Mesodermal cell (in vitro differentiated cells): ENCODE data around the gene ELAC1.
"Not testable (repeated sequence)": the region's sequence is repeated elsewhere in the genome, so short reads cannot be mapped to it uniquely, and the experiment has no call there.

ENCODE experiments used
- H3K27ac ChIP-seq: 2 replicates; pipeline ENCODE4 v1.7.0; 2013; ENCODE audit warnings: mild to moderate bottlenecking, low read depth, low read length, moderate library complexity; ENCODE audit not compliant: severe bottlenecking
- H3K36me3 ChIP-seq: 2 replicates; pipeline ENCODE4 v1.7.1; 2013; ENCODE audit warnings: mild to moderate bottlenecking, low read length, moderate library complexity; ENCODE audit not compliant: control insufficient read depth, insufficient read depth
- H3K4me1 ChIP-seq: one replicate; pipeline ENCODE4 v1.7.1; 2013; ENCODE audit warnings: mild to moderate bottlenecking, low read length; ENCODE audit not compliant: insufficient read depth, control insufficient read depth, poor library complexity, severe bottlenecking
- H3K4me3 ChIP-seq: 2 replicates; pipeline ENCODE4 v1.7.0; 2013; ENCODE audit warnings: low read length, control low read depth, mild to moderate bottlenecking; ENCODE audit not compliant: insufficient read depth, poor library complexity, severe bottlenecking; ENCODE audit errors: extremely low read depth
- H3K9me3 ChIP-seq: 2 replicates; pipeline ENCODE4 v1.7.1; 2013; ENCODE audit warnings: mild to moderate bottlenecking, low read length, moderate library complexity; ENCODE audit not compliant: control insufficient read depth
- WGBS, 2 experiments: methylation state at CpG; one replicate each; pipeline ENCODE4 v1.1.5; 2013; ENCODE audit warnings: missing lambda C conversion rate in 2 of 2; ENCODE audit not compliant: insufficient coverage in 2 of 2; 5-methylcytosine and 5-hydroxymethylcytosine counted together

The ELAC1 gene

GRCh38 chr18:50972404-50972803 lies 4.6 kb downstream of the ELAC1 start:
- 91 to 100% methylated on average over 1 to 2 of the region's 5 CpGs for WGBS, 2 experiments
- peaks cover 15% of the 10 kb centered on the region for H3K9me3 ChIP-seq
- peaks cover 30% of the 10 kb centered on the region for H3K36me3 ChIP-seq
- H3K4me3 ChIP-seq, H3K4me1 ChIP-seq, H3K27ac ChIP-seq: not testable (repeated sequence)

DNA sequence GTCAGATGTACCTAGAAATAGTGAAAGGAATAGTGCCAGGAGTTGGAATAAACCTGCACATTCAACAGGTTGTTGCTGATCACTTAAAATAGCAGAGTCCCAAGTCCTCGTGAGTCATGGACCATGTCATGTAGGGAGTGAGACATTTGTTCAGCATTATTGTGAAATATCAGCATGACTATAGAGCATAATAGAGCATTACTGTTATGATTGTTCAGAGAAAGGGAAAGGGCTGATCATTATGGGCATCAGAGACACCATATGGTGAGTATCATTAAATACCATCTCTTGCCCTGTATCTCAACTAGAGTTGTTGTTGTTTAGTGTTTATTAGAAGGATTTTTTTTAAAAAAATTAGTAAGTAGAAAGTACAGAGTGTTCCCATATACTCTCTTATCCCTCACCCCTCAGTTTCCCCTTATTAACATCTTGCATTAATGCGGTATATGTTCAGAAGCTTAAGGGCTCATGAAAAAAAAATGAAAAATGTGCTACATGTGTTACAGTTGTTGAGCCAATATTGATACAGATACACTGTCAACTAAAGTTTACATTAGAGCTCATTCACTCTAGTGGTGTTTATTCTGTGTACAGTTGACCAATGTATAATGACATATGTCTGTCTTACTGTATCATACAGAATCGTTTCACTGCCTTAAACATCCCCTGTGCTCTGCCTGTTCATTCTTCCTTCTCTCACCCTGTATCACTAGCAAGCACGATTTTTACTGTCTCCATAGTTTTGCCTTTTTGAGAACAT lies 5.7 kb downstream of the ELAC1 start:
- H3K27ac ChIP-seq = no peak overlapping the region
- H3K4me3 ChIP-seq = no peak overlapping the region
- peaks cover 8% of the 10 kb centered on the region for H3K4me1 ChIP-seq
- 81 to 100% methylated on average over 1 to 3 of the region's 4 CpGs for WGBS, 2 experiments
- H3K36me3 ChIP-seq = peaks cover 42% of the 10 kb centered on the region
- H3K9me3 ChIP-seq = peaks cover 18% of the 10 kb centered on the region

DNA sequence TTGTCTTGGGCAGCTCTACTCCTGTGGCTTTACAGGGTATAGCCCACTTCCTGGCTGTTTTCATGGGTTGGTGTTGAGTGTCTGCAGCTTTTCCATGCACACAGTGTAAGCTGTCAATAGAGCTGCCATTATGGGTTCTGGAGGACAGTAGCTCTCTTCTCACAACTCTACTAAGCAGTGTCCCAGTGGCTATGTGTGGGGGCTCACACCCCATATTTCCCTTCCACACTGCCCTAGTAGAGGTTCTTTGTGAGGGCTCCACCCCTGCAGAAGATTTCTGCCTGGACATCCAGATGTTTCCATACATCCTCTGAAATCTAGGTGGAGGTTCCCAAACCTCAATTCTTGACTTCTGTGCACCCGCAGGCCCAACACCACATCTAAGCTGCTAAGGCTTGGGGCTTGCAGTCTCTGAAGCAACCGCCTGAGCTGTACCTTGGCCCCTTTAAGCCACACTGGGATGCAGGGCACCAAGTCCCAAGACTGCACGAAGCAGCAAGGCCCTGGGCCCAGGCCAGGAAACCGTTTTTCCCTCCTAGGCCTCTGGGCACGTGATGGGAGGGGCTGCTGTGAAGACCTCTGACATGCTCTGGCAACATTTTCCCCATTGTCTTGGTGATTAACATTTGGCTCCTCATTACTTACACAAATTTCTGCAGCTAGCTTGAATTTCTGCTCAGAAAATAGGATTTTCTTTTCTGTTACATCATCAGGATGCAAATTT lies 9.4 kb downstream of the ELAC1 start:
- WGBS, 2 experiments = 88 to 91% methylated on average over 5 of the region's 5 CpGs
- H3K36me3 ChIP-seq = peaks cover 61% of the 10 kb centered on the region

DNA sequence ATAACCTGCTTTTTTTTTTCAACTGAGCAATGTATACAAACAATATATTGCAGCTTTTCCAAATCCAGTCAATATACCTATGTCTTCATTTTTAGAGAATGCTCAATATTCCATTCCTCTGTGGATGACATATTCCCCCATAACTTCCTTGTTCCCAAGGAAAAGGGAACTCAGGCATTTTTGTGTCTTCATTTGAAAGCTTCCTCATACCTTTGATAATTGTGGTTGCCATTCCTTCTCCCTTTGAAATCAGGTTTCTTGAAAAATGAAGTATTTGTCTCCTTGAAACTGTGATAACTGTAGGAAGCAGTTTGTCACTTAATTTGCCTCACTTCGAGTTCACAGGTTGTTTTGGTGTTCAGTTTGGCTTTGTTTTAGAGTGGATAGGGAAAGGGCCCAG lies 13.5 kb downstream of the ELAC1 start:
- 88% methylated on average over 1 of the region's 1 CpG; no CpG with 5 or more reads in 1 of the 2 experiments for WGBS, 2 experiments
- Histone ChIP-seq H3K36me3 (peaks cover 49% of the 10 kb centered on the region), H3K4me3 (no peak overlapping the region), H3K4me1 (peaks cover 7% of the 10 kb centered on the region), H3K27ac (no peak overlapping the region), H3K9me3 (peaks cover 12% of the 10 kb centered on the region)

More for the DNA sequence above, 9.4 kb downstream of the ELAC1 start:
- no peak overlapping the region for H3K4me3 ChIP-seq
- H3K4me1 ChIP-seq = no peaks in the 10 kb centered on the region
- H3K9me3 ChIP-seq = peaks cover 18% of the 10 kb centered on the region
- H3K27ac ChIP-seq = no peak overlapping the region

- WGBS, 2 experiments = 91 to 96% methylated on average over 7 of the region's 8 CpGs
- H3K36me3 ChIP-seq = peaks cover 44% of the 10 kb centered on the region
These were observed 14.4 kb downstream of the ELAC1 start for GRCh38 chr18:50982086-50982801.

GRCh38 chr18:50982802-50983179 lies 15.0 kb downstream of the ELAC1 start:
- peaks cover 38% of the 10 kb centered on the region for H3K36me3 ChIP-seq
- WGBS, 2 experiments = 80% methylated on average over 1 of the region's 3 CpGs; no CpG with 5 or more reads in 1 of the 2 experiments
- no peaks in the 10 kb centered on the region for H3K9me3 ChIP-seq
- no peak overlapping the region for H3K4me3 ChIP-seq
- no peak overlapping the region for H3K27ac ChIP-seq
- H3K4me1 ChIP-seq = peaks cover 7% of the 10 kb centered on the region

More at GRCh38 chr18:50982086-50982801, 14.4 kb downstream of the ELAC1 start:
- H3K27ac ChIP-seq = no peak overlapping the region
- H3K4me1 ChIP-seq = peaks cover 7% of the 10 kb centered on the region
- peaks cover 4% of the 10 kb centered on the region for H3K9me3 ChIP-seq
- no peak overlapping the region for H3K4me3 ChIP-seq

DNA sequence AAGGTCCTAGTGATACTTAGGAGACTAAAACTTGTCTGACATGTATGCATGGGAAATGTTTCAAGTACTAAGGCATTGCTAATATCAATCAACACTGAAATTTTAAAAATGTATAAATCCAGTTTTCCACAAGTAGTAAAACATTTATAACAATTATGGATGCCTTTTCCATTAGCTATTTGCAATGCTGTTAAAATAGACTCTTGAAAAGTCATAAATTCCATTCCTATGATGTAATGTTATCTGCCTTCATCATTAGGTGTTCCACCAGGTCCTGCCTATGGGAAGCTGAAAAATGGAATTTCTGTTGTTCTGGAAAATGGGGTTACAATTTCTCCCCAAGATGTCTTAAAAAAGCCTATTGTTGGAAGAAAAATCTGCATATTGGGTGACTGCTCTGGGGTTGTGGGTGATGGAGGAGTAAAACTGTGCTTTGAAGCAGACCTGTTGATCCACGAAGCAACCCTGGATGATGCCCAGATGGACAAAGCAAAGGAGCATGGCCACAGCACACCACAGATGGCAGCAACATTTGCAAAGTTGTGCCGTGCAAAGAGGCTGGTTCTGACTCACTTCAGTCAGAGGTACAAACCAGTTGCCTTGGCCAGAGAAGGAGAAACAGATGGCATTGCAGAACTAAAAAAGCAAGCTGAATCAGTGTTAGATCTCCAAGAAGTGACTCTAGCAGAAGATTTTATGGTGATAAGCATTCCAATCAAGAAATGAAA lies 18.7 kb downstream of the ELAC1 start:
- H3K9me3 ChIP-seq = no peaks in the 10 kb centered on the region
- H3K36me3 ChIP-seq = peaks cover 11% of the 10 kb centered on the region
- H3K4me3 ChIP-seq = no peak overlapping the region
- WGBS, 2 experiments = 90 to 93% methylated on average over 2 of the region's 2 CpGs
- H3K27ac ChIP-seq = no peak overlapping the region
- H3K4me1 ChIP-seq = peaks cover 7% of the 10 kb centered on the region

GRCh38 chr18:50987261-50987660 lies 19.4 kb downstream of the ELAC1 start:
- 84 to 92% methylated on average over 2 of the region's 2 CpGs for WGBS, 2 experiments
- Histone ChIP-seq H3K9me3 (no peaks in the 10 kb centered on the region), H3K4me3 (no peak overlapping the region), H3K4me1 (peaks cover 11% of the 10 kb centered on the region), H3K36me3 (peaks cover 11% of the 10 kb centered on the region), H3K27ac (no peak overlapping the region)

DNA sequence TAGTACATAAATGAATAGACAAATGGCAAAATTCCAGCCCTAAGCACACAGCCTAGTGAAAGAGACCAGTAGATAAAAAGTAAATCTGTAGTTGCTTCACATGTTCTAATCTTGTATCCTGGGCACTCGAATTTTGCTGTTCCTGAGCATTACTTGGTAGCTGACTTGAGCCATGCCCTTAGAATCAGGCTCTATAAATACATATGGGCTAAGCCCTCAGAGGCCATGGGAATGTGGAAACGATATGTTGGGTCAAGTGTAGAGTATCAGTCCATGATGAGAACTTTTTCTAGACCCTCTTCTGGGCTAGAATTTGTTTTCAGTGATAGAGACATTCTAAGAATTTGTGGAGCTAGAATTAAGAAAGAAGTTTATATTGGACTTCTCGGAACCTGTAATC lies 21.9 kb downstream of the ELAC1 start:
- peaks cover 11% of the 10 kb centered on the region for H3K36me3 ChIP-seq
- 84 to 95% methylated on average over 3 of the region's 3 CpGs for WGBS, 2 experiments
- H3K4me1 ChIP-seq = peaks cover 11% of the 10 kb centered on the region

DNA sequence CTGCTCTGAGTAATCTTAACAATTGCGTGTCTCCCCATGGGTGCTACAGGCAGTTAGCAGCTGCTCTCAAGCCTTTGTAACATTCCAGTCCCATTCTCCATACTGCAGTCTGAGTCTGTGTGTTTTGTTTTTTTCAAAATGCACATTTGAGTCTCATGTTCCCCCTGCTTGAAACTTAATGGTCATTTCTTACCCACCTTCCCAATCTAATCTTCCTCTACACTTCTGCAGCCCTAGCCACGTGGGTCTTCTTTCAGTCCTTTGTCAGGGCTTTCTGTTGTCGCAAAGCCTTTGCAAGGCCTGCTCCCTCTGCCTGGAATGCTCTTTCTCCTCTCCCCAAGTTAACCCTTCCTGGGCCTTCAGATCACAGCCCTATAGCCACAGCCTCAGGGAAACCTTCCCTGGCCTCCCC lies 24.5 kb downstream of the ELAC1 start:
- WGBS, 2 experiments = 5 to 34% methylated on average over 2 to 3 of the region's 3 CpGs
- Histone ChIP-seq H3K9me3 (no peaks in the 10 kb centered on the region), H3K4me1 (peaks cover 4% of the 10 kb centered on the region), H3K27ac (no peak overlapping the region), H3K36me3 (no peaks in the 10 kb centered on the region), H3K4me3 (no peak overlapping the region)

More for the DNA sequence above, 21.9 kb downstream of the ELAC1 start:
- no peak overlapping the region for H3K4me3 ChIP-seq
- no peak overlapping the region for H3K27ac ChIP-seq
- H3K9me3 ChIP-seq = no peaks in the 10 kb centered on the region
